GM23248 (cell line): ENCODE data around the gene PCDH11Y.
"Not testable (repeated sequence)": the region's sequence is repeated elsewhere in the genome, so short reads cannot be mapped to it uniquely, and the experiment has no call there.

Experiments used
- EZH2 ChIP-seq: fragments of 200-600 bp; sonication (generic); IDR thresholded peaks from 2 replicates; pipeline ENCODE4 v1.6.1; 2018; ENCODE audit warnings: antibody characterized with exemption, mild to moderate bottlenecking; ENCODE audit not compliant: insufficient read depth, poor library complexity, severe bottlenecking
- EZH2phosphoT487 ChIP-seq: fragments of 200-600 bp; sonication (generic); IDR thresholded peaks from 2 replicates; pipeline ENCODE4 v1.6.1; 2018; ENCODE audit warnings: antibody characterized with exemption, moderate library complexity, mild to moderate bottlenecking, low read depth; ENCODE audit not compliant: insufficient read depth

- TF ChIP-seq EZH2phosphoT487, EZH2: not testable (repeated sequence)
These were observed 32.2 kb upstream of the PCDH11Y start for GRCh38 chrY:4967894-4968293.
